ENCODE data around the gene MAF.

MAF gene

DNA sequence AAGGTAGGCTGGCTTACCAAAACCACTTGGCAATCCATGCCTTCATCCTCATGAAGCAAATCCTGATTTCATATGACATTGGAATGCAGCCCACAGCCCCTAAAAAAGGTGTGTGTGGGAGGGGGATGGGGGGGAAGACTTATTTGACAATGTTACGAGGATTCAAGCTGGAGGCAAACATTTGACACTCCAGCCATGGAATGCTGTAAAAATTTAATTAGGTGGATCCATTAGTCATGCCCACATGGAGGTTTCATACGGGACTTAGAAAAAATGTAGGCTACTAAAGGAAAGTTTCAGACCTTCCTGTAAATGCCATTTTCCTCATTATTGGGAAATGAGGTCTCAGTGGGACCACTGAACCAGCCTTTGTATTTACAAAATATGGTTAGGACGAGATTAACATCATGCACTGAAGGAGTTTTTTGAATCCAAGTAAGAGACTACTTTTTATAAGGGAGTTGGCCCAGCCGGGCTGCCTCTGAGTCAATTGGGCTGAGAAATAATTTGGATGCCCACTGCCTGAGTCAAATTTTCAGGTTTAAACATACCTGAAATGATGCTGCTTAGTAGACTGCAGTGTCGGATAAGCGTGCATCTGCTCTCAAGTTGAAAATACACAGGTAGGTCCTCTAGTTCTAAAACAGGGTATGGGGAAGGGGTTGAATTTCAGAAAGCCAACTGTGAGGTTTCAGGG is 44.6 kb upstream of the MAF start:
- no peaks in the 10 kb centered on the region for H3F3A ChIP-seq (ENCODE audit: low read depth)
- H3K36me3 ChIP-seq (ENCODE audit: insufficient read depth, low read length): no peaks in the 10 kb centered on the region
- H3K9me3 ChIP-seq (ENCODE audit: insufficient read depth, low read depth, low read length): no peaks in the 10 kb centered on the region
- no peak overlapping the region for H3K4me3 ChIP-seq (ENCODE audit: low read length, poor library complexity, severe bottlenecking)
- H2AFZ ChIP-seq (ENCODE audit: low read length): no peak overlapping the region
- H3K4me1 ChIP-seq (ENCODE audit: insufficient read depth, low read length, poor library complexity, severe bottlenecking): no peaks in the 10 kb centered on the region
- no peak overlapping the region for H3K4me2 ChIP-seq (ENCODE audit: low read depth, low read length, poor library complexity, severe bottlenecking)
- TF ChIP-seq EZH2phosphoT487 (IDR thresholded peaks at IDR 0.05; ENCODE audit: borderline replicate concordance): no peak
- TF ChIP-seq, protein P1, sequence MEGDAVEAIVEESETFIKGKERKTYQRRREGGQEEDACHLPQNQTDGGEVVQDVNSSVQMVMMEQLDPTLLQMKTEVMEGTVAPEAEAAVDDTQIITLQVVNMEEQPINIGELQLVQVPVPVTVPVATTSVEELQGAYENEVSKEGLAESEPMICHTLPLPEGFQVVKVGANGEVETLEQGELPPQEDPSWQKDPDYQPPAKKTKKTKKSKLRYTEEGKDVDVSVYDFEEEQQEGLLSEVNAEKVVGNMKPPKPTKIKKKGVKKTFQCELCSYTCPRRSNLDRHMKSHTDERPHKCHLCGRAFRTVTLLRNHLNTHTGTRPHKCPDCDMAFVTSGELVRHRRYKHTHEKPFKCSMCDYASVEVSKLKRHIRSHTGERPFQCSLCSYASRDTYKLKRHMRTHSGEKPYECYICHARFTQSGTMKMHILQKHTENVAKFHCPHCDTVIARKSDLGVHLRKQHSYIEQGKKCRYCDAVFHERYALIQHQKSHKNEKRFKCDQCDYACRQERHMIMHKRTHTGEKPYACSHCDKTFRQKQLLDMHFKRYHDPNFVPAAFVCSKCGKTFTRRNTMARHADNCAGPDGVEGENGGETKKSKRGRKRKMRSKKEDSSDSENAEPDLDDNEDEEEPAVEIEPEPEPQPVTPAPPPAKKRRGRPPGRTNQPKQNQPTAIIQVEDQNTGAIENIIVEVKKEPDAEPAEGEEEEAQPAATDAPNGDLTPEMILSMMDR (conservative IDR thresholded peaks at IDR 0.05; ENCODE audit: low read length): no peak
- H3K9me2 ChIP-seq (replicated peaks; ENCODE audit: low read depth, low read length): no peaks in the 10 kb centered on the region
- H3K27me3 ChIP-seq (ENCODE audit: insufficient read depth, low read length, poor library complexity, severe bottlenecking): no peaks in the 10 kb centered on the region
- H4K20me1 ChIP-seq (ENCODE audit: insufficient read depth, low read length, poor library complexity, severe bottlenecking): no peaks in the 10 kb centered on the region
- H3K79me2 ChIP-seq (ENCODE audit: insufficient read depth, low read length): no peaks in the 10 kb centered on the region
- H3K9ac ChIP-seq (ENCODE audit: low read depth, low read length, poor library complexity, severe bottlenecking): no peak overlapping the region

DNA sequence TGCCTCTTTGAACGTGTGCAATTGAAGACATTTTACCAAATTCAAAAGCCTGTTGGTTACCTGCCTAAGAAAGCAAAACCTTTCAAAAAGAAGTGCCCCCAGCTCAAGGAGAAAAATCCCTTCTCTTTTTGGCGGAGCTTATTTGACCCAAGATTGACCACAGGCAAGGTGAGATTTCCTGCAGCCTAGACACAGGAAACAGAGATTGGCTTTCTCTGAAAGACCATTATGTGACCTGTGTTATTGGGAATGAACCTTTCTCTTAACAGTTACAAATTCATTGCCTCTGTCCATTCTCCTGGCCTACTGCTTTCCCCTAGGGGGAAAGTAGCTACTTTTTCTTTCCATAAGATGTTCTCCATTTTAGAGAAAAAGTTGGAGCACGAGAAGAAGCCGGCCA is 42.1 kb upstream of the MAF start:
- no peaks in the 10 kb centered on the region for H4K20me1 ChIP-seq (ENCODE audit: insufficient read depth, low read length, poor library complexity, severe bottlenecking)
- H3K9ac ChIP-seq (ENCODE audit: low read depth, low read length, poor library complexity, severe bottlenecking): no peak overlapping the region
- H3F3A ChIP-seq (ENCODE audit: low read depth): no peaks in the 10 kb centered on the region
- H3K9me3 ChIP-seq (ENCODE audit: insufficient read depth, low read depth, low read length): no peaks in the 10 kb centered on the region
- no peak overlapping the region for H2AFZ ChIP-seq (ENCODE audit: low read length)
- H3K27me3 ChIP-seq (ENCODE audit: insufficient read depth, low read length, poor library complexity, severe bottlenecking): no peaks in the 10 kb centered on the region
- H3K4me2 ChIP-seq (ENCODE audit: low read depth, low read length, poor library complexity, severe bottlenecking): no peak overlapping the region
- H3K4me3 ChIP-seq (ENCODE audit: low read length, poor library complexity, severe bottlenecking): no peak overlapping the region
- H3K9me2 ChIP-seq (replicated peaks; ENCODE audit: low read depth, low read length): no peaks in the 10 kb centered on the region
- TF ChIP-seq, protein P1 (conservative IDR thresholded peaks at IDR 0.05; ENCODE audit: low read length): no peak
- TF ChIP-seq EZH2phosphoT487 (IDR thresholded peaks at IDR 0.05; ENCODE audit: borderline replicate concordance): no peak
- H3K4me1 ChIP-seq (ENCODE audit: insufficient read depth, low read length, poor library complexity, severe bottlenecking): no peaks in the 10 kb centered on the region
- H3K36me3 ChIP-seq (ENCODE audit: insufficient read depth, low read length): no peaks in the 10 kb centered on the region
- no peaks in the 10 kb centered on the region for H3K79me2 ChIP-seq (ENCODE audit: insufficient read depth, low read length)

DNA sequence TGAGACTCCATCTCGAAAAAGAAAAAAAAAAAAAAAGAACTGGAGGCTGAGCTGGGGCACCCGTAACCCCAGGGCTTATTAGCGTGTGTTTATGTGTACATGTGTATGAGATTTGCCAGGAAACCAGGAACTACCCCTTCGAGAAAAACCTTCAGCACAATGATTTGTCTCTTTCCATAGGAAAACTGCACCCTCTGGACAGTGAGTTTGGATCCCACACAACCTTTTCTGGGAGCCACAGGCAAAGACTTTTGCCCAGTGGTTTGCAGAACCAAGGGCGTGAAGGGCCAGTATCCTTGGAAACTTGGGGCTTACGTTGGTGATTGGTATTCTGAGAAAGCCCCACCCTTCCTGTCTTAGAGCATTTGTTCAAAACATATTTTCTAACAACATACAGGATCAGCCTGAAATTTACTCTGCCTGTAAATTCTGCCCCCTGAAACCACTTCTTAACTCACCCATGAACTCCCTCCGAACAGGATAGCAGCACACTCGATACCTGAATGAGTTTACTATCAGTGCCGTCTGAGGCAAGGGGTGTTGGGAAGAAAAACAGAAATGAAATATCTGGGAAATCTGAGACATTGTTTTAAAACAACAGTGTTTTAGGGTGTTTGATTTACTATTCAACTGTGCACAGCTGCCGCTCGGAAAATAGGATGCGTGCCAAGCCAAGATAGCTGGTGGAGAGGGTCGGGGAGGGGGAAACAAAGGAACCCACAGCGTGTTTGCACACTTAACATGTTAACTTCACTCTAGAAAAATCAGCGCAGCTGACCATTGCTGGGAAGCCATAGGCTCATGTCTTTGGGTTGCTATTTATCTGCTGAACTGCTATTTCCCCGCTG is 40.2 kb upstream of the MAF start:
- Histone ChIP-seq H3K9ac (ENCODE audit: low read depth, low read length, poor library complexity, severe bottlenecking) (no peak overlapping the region), H4K20me1 (ENCODE audit: insufficient read depth, low read length, poor library complexity, severe bottlenecking) (no peaks in the 10 kb centered on the region), H3K27me3 (ENCODE audit: insufficient read depth, low read length, poor library complexity, severe bottlenecking) (no peaks in the 10 kb centered on the region), H3K79me2 (ENCODE audit: insufficient read depth, low read length) (no peaks in the 10 kb centered on the region), H3K4me3 (ENCODE audit: low read length, poor library complexity, severe bottlenecking) (no peak overlapping the region), H2AFZ (ENCODE audit: low read length) (no peak overlapping the region), H3K9me2 (replicated peaks; ENCODE audit: low read depth, low read length) (no peaks in the 10 kb centered on the region), H3K9me3 (ENCODE audit: insufficient read depth, low read depth, low read length) (no peaks in the 10 kb centered on the region), H3F3A (ENCODE audit: low read depth) (no peaks in the 10 kb centered on the region), H3K36me3 (ENCODE audit: insufficient read depth, low read length) (no peaks in the 10 kb centered on the region), H3K4me2 (ENCODE audit: low read depth, low read length, poor library complexity, severe bottlenecking) (no peak overlapping the region), H3K4me1 (ENCODE audit: insufficient read depth, low read length, poor library complexity, severe bottlenecking) (no peaks in the 10 kb centered on the region)
- TF ChIP-seq, protein P1 (conservative IDR thresholded peaks at IDR 0.05; ENCODE audit: low read length): no peak
- TF ChIP-seq EZH2phosphoT487 (IDR thresholded peaks at IDR 0.05; ENCODE audit: borderline replicate concordance): no peak
